RWPE1 (cell line): ENCODE data around the gene COL5A3.

Experiments used
- CTCF ChIA-PET: fragments of 350-600 bp; sonication (Branson Sonifier 250); formaldehyde crosslinking; extraction: SDS; loops from one replicate; lab custom pipeline; 2021; lab: Yijun Ruan, JAX
- POLR2A ChIA-PET: fragments of 400-600 bp; formaldehyde crosslinking; extraction: SDS; loops from one replicate; lab custom pipeline; 2020; ENCODE audit warnings: antibody characterized with exemption; ENCODE audit not compliant: low non-redundant PET; lab: Yijun Ruan, JAX
- DNase-seq: peaks from one replicate; pipeline ENCODE4 v3.0.0; 2012; ENCODE audit warnings: low spot score
- H3K27ac ChIP-seq: fragments of 450-650 bp; 2 replicates; pipeline ENCODE4 v1.5.1; 2017
- CTCF ChIP-seq: fragments of 450-650 bp; conservative IDR thresholded peaks from 2 replicates; pipeline ENCODE4 v1.5.1; 2017; ENCODE audit warnings: low read depth, mild to moderate bottlenecking

COL5A3 gene

GRCh38 chr19:9969688-9969975, 40.7 kb downstream of the COL5A3 start:
- no peak overlapping the region for H3K27ac ChIP-seq
- DNase-seq: no peak
- no peak for TF ChIP-seq CTCF
- CTCF ChIA-PET: no interaction called here
- POLR2A ChIA-PET: no interaction called here

GRCh38 chr19:9968820-9969687, 41.2 kb downstream of the COL5A3 start:
- no peak for DNase-seq
- no peak for TF ChIP-seq CTCF
- ChIA-PET CTCF (no interaction called here), POLR2A (no interaction called here)
- H3K27ac ChIP-seq: no peak overlapping the region

DNA sequence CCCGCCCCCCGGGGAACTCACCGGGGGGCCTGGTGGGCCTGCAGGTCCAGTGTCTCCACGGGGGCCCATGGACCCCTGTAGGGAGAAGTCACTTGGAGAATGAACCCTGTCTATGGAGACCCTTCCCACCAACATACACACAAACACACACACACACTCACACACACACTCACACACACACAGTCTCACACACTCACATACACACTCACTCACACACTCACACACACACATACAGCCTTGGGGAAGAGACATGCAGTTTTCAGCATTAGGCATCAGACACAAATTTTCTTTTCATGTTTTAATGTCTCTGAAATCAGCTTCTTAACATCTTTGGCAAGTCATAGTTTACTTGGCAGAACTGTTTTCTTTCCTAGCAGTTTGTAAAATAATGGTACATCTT, 43.0 kb downstream of the COL5A3 start:
- no peak for DNase-seq
- no peak for TF ChIP-seq CTCF
- ChIA-PET POLR2A (no interaction called here), CTCF (no interaction called here)
- H3K27ac ChIP-seq: no peak overlapping the region

DNA sequence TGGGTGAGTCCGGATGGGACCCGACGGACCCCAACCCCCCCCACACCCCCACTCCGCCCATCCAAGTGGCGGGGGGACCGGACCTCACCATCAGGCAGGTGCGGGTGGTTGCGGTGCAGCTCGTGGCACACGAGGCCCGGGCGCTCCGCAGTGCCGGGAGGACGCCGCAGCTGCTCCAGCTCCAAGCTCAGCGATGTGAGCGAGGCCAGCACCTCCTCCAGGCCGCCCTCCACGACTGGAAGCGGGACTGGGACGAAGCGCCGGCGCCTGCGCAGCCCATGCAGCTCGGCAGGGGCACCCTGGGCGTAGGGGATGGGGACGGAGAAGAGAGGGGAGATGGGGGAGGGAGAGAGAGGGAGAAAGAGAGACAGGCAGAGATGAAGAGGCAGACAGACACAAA, 43.9 kb downstream of the COL5A3 start:
- CTCF ChIA-PET: no interaction called here
- POLR2A ChIA-PET: no interaction called here
- DNase-seq: no peak
- no peak for TF ChIP-seq CTCF
- H3K27ac ChIP-seq: no peak overlapping the region

DNA sequence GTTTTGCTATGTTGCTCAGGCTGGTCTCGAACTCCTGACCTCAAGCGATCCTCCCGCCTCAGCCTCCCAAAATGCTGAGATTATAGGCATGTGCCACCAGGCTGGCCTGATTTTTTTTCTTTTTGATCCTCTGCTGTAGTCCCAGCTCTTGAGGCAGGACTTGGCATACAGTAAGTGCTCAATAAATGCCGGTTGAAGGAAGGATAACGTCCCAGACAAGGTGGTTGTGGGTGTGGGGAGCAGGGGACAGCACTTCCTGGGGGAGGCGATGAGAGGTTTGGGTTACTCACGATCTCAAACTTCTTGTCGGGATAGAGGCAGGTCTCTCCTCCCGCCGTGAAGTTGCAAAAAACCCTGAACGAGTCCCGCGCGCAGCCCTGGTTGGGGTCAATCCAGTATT, 44.3 kb downstream of the COL5A3 start:
- POLR2A ChIA-PET: no interaction called here
- CTCF ChIA-PET: no interaction called here
- DNase-seq: no peak
- no peak for TF ChIP-seq CTCF
- H3K27ac ChIP-seq: no peak overlapping the region

DNA sequence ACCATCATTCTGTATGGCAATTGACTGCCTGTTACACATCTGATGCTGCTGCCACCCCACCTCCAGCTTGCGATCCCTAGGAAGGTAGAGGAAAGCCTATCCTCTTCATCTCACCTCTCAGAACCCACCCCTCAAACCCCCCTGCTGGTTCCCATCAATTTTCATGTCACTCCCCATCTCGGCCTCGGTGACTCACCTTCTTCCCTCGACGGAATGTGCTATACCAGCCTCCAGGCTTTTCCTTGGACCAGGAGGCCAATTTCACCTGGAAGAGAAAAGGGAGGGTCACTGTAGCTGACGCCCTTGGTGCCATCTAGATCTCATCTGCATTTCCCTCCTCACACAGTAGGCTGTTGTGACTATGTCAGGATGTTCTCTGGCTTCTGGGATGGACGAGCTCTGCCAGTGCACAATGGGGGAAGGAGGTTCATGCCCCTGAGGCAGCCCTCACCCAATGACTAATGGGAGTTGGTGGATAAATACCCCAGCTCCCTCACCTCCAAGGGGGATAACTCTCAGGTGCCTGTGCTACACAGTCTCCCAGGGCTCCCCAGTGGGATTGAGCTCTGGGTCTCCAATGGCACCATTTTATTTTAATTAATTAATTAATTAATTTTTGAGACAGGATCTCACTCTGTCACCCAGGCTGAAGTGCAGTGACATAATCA, 47.5 kb downstream of the COL5A3 start:
- CTCF ChIA-PET: interaction anchor here (0.9 kb wide), 1 partner anchor 65 kb away, joined by 3 read pairs; no protein-coding TSS in a partner anchor
- POLR2A ChIA-PET: interaction anchor here (0.5 kb wide), 1 partner anchor 14 kb away, joined by 3 read pairs; no protein-coding TSS in a partner anchor
- DNase-seq: no peak
- no peak overlapping the region for H3K27ac ChIP-seq
- no peak for TF ChIP-seq CTCF
